Measurements from ENCODE around the gene CYTH1.

CYTH1 gene

GRCh38 chr17:78645421-78646295 is 136.4 kb downstream of the CYTH1 start:
- Histone ChIP-seq H3K36me3 (ENCODE audit: insufficient read depth, low read length) (no peaks in the 10 kb centered on the region), H3K9me3 (ENCODE audit: control insufficient read depth, insufficient read depth, low read length) (no peaks in the 10 kb centered on the region), H3K4me1 (ENCODE audit: insufficient read depth, low read length) (no peaks in the 10 kb centered on the region), H3K9ac (ENCODE audit: low read depth, low read length) (no peak overlapping the region)

GRCh38 chr17:78644931-78645351 is 137.1 kb downstream of the CYTH1 start:
- Histone ChIP-seq H3K9ac (ENCODE audit: low read depth, low read length) (no peak overlapping the region), H3K4me1 (ENCODE audit: insufficient read depth, low read length) (no peaks in the 10 kb centered on the region), H3K9me3 (ENCODE audit: control insufficient read depth, insufficient read depth, low read length) (no peaks in the 10 kb centered on the region), H3K36me3 (ENCODE audit: insufficient read depth, low read length) (no peaks in the 10 kb centered on the region)

DNA sequence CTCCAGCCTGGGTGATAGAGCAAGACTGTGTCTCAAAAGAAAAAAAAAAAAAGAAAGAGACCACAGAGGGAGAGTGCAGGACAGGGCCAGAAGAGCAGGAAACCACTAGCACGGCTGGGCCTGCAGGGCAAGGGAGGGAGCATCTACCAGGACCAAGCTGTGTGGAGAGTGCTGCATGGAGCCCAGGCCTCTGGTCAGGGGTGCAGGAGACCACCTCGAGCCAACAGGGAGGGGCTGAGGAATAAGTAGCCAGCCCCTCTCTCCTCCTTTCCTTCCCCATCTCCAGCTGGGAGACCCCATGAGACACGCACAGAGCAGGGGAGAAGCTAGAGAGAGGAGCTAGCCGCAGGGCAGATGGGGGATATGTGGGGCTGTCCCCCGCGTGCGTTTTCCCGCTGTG is 137.8 kb downstream of the CYTH1 start:
- H3K9ac ChIP-seq (ENCODE audit: low read depth, low read length), result no peak overlapping the region
- H3K4me1 ChIP-seq (ENCODE audit: insufficient read depth, low read length), result no peaks in the 10 kb centered on the region
- H3K9me3 ChIP-seq (ENCODE audit: control insufficient read depth, insufficient read depth, low read length), result no peaks in the 10 kb centered on the region
- H3K36me3 ChIP-seq (ENCODE audit: insufficient read depth, low read length), result no peaks in the 10 kb centered on the region

DNA sequence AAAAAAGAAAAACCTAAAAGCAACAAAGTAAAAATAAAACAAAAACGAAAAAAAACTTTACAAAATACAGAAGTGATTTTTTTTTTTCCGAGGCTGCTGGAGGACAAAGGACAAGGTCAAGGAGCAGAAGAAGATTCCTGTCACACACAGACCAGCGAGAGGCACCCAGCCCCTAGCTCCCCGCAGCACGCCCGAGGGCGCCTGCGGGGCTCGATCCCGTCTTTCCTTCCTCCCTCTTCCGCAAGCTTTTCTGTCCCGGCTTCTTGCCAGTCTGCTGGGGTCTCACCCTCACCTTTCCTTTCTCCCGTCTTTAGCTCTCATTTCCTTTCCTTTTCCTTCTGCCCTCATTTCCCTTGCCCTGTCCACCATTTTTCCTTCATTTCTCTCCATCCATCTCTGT is 138.7 kb downstream of the CYTH1 start:
- H3K9me3 ChIP-seq (ENCODE audit: control insufficient read depth, insufficient read depth, low read length), result no peaks in the 10 kb centered on the region
- H3K9ac ChIP-seq (ENCODE audit: low read depth, low read length), result no peak overlapping the region; the same call in 1 of the 2 replicates
- no peaks in the 10 kb centered on the region for H3K36me3 ChIP-seq (ENCODE audit: insufficient read depth, low read length)
- no peaks in the 10 kb centered on the region for H3K4me1 ChIP-seq (ENCODE audit: insufficient read depth, low read length)

DNA sequence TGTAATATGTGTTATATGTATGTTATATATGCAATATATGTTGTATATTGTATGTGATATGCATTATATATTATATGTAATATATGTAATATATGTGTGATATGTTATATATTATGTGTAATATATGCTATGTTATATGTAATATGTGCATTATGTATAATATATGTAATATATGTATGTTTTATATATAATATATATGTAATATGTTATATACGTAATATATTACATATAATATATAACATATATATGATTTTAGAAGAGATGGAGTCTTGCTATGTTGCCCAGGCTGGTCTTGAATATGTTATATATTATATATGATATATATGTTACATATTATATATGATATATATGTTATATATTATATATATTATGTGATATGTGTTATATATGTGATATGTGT is 139.4 kb downstream of the CYTH1 start:
- Histone ChIP-seq H3K9ac (ENCODE audit: low read depth, low read length) (no peak overlapping the region), H3K36me3 (ENCODE audit: insufficient read depth, low read length) (no peaks in the 10 kb centered on the region), H3K4me1 (ENCODE audit: insufficient read depth, low read length) (no peaks in the 10 kb centered on the region), H3K9me3 (ENCODE audit: control insufficient read depth, insufficient read depth, low read length) (no peaks in the 10 kb centered on the region)

GRCh38 chr17:78641666-78642065 is 140.4 kb downstream of the CYTH1 start:
- Histone ChIP-seq H3K9me3 (ENCODE audit: control insufficient read depth, insufficient read depth, low read length) (no peaks in the 10 kb centered on the region), H3K4me1 (ENCODE audit: insufficient read depth, low read length) (no peaks in the 10 kb centered on the region), H3K9ac (ENCODE audit: low read depth, low read length) (no peak overlapping the region), H3K36me3 (ENCODE audit: insufficient read depth, low read length) (no peaks in the 10 kb centered on the region)

DNA sequence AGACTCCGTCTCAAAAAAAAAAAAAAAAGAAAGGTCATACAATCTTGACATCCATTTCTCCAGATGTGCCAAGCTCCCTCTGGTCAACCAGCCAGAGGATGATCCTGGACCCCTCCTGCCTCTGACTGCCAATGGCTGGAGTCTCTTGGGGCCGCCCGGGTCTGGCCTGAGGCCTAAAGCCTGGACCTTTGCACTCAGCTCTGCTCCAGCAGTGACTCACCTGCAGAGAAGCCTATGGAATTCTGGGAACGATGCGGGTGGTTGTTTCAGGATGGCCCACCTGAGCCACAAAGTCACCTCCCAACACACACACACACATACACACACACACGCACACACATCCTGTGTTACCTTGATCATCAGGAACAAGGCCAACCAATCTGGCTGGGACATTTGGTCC is 140.8 kb downstream of the CYTH1 start:
- Histone ChIP-seq H3K9me3 (ENCODE audit: control insufficient read depth, insufficient read depth, low read length) (no peaks in the 10 kb centered on the region), H3K4me1 (ENCODE audit: insufficient read depth, low read length) (no peaks in the 10 kb centered on the region), H3K9ac (ENCODE audit: low read depth, low read length) (no peak overlapping the region), H3K36me3 (ENCODE audit: insufficient read depth, low read length) (no peaks in the 10 kb centered on the region)

DNA sequence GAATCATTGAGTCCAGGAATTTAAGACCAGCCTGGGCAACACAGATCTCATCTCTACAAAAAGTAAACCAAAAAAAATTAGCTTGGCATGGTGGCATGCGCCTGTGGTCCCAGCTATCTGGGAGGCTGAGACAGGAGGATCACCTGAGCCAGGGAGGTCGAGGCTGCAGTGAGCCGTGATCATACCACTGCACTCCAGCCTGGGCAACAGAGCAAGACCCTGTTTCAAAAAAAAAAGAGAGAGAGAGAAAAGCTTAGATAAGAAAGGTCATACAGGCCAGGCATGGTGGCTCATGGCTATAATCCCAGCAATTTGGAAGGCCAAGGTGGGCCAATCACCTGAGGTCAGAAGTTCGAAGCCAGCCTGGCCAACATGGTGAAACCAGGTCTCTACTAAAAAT is 141.4 kb downstream of the CYTH1 start:
- Histone ChIP-seq H3K9me3 (ENCODE audit: control insufficient read depth, insufficient read depth, low read length) (no peaks in the 10 kb centered on the region), H3K36me3 (ENCODE audit: insufficient read depth, low read length) (no peaks in the 10 kb centered on the region), H3K4me1 (ENCODE audit: insufficient read depth, low read length) (no peaks in the 10 kb centered on the region), H3K9ac (ENCODE audit: low read depth, low read length) (no peak overlapping the region)

GRCh38 chr17:78637643-78638420 is 144.2 kb downstream of the CYTH1 start:
- Histone ChIP-seq H3K36me3 (ENCODE audit: insufficient read depth, low read length) (no peaks in the 10 kb centered on the region), H3K9ac (ENCODE audit: low read depth, low read length) (no peak overlapping the region), H3K4me1 (ENCODE audit: insufficient read depth, low read length) (no peaks in the 10 kb centered on the region), H3K9me3 (ENCODE audit: control insufficient read depth, insufficient read depth, low read length) (no peaks in the 10 kb centered on the region)

GRCh38 chr17:78637146-78637545 is 144.9 kb downstream of the CYTH1 start:
- H3K36me3 ChIP-seq (ENCODE audit: insufficient read depth, low read length), result no peaks in the 10 kb centered on the region
- no peak overlapping the region for H3K9ac ChIP-seq (ENCODE audit: low read depth, low read length)
- no peaks in the 10 kb centered on the region for H3K4me1 ChIP-seq (ENCODE audit: insufficient read depth, low read length)
- no peaks in the 10 kb centered on the region for H3K9me3 ChIP-seq (ENCODE audit: control insufficient read depth, insufficient read depth, low read length)

- Histone ChIP-seq H3K4me1 (ENCODE audit: insufficient read depth, low read length) (no peaks in the 10 kb centered on the region), H3K9ac (ENCODE audit: low read depth, low read length) (no peak overlapping the region), H3K36me3 (ENCODE audit: insufficient read depth, low read length) (no peaks in the 10 kb centered on the region), H3K9me3 (ENCODE audit: control insufficient read depth, insufficient read depth, low read length) (no peaks in the 10 kb centered on the region)
Measured at GRCh38 chr17:78634154-78634553, 147.9 kb downstream of the CYTH1 start.

GRCh38 chr17:78629436-78629995 is 152.6 kb downstream of the CYTH1 start:
- no peaks in the 10 kb centered on the region for H3K36me3 ChIP-seq (ENCODE audit: insufficient read depth, low read length)
- H3K9ac ChIP-seq (ENCODE audit: low read depth, low read length), result no peak overlapping the region
- no peaks in the 10 kb centered on the region for H3K4me1 ChIP-seq (ENCODE audit: insufficient read depth, low read length)
- no peaks in the 10 kb centered on the region for H3K9me3 ChIP-seq (ENCODE audit: control insufficient read depth, insufficient read depth, low read length)

DNA sequence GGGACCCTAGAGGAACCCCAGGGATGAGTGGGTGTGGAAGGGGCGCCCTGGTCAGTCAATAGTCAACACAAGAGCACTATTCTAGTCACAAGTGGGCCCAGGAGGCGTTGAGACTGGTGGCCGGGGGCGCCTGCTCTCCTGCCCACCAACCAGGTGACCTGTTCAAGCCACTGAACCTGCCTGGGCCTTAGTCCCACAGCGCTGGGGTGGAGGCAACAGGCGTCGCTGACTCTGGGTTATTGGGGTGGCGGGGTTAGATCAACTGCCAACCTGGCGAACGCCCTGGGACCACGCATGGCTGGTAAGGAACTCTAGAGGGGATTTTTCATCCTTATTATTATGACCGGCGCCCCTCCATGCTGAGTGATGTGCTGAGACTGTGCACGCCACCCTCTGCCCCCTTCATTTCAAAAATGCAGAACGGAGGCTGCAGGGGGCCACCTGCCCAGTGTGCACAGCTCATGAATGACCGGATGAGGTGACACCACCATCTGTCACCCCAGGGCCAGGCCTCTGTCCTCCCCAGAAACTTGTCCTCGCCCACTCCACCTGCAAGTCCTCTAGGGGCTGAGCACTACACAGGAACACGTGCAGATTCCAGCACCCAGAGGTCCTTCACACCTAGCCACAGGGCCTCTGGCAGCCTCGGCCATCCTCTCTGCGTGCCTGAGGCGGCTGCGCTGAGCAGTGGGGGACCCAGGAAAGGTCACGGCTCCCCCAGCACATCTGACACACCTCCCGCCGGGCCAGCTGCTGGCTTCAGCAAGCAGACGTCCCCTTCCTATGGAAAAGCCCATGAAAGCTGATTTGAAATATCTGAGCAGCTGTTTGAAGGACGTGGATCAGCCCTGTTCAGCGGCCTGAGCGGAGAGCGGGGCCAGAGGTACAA is 153.3 kb downstream of the CYTH1 start:
- Histone ChIP-seq H3K9me3 (ENCODE audit: control insufficient read depth, insufficient read depth, low read length) (no peaks in the 10 kb centered on the region), H3K4me1 (ENCODE audit: insufficient read depth, low read length) (no peaks in the 10 kb centered on the region), H3K9ac (ENCODE audit: low read depth, low read length) (no peak overlapping the region), H3K36me3 (ENCODE audit: insufficient read depth, low read length) (no peaks in the 10 kb centered on the region)
